Thyroid gland (tissue), 4 donors: ENCODE measurements around the gene LIFR. TPM values are rescaled to one million over a fixed set of nuclear protein-coding genes. Genes with fewer than 3 reads are reported as not detected.

Source experiments
- DNase-seq, 2 donors: peaks; one replicate each; pipeline ENCODE4 v3.0.0-alpha.2; 2019
- H3K27ac ChIP-seq, 3 donors: fragments of 200-600 bp; sonication (generic); 1 replicate in 2 of 3; 2 replicates in 1 of 3; pipeline ENCODE4 v1.5.1; 2016 to 2019; ENCODE audit warnings: mild to moderate bottlenecking in 1 of 3, moderate library complexity in 1 of 3
- H3K27me3 ChIP-seq: fragments of 200-600 bp; sonication (generic); one replicate; pipeline ENCODE4 v1.5.1; 2019
- H3K36me3 ChIP-seq, 2 donors: fragments of 200-600 bp; sonication (generic); one replicate each; pipeline ENCODE4 v1.5.1; 2016 to 2019
- H3K4me1 ChIP-seq, 2 donors: fragments of 200-600 bp; sonication (generic); one replicate each; pipeline ENCODE4 v1.5.1; 2017 to 2019
- H3K4me3 ChIP-seq, 3 donors: fragments of 200-600 bp; sonication (generic); replicated peaks in 1 of 3; 1 replicate in 2 of 3; 2 replicates in 1 of 3; pipeline ENCODE4 v1.5.1; 2016; ENCODE audit warnings: mild to moderate bottlenecking in 1 of 3
- H3K9me3 ChIP-seq: fragments of 200-600 bp; sonication (generic); one replicate; pipeline ENCODE4 v1.5.1; 2017
- POLR2A ChIP-seq, 2 donors: fragments of 450-650 bp; IDR thresholded peaks; one replicate each; pipeline ENCODE4 v1.6.1; 2017; ENCODE audit warnings: antibody characterized with exemption in 2 of 2, mild to moderate bottlenecking in 2 of 2, moderate library complexity in 1 of 2
- WGBS, 2 donors: methylation state at CpG; one replicate each; pipeline ENCODE4 v1.1.5; 2017; 5-methylcytosine and 5-hydroxymethylcytosine counted together
- intact Hi-C: fragments of 100-400 bp; cut with DNase I; formaldehyde crosslinking; loops from one replicate; pipeline ENCODE4 v1.15.1; 2023
- total RNA-seq, 4 donors: library from RNA; depleted of rRNA; stranded (reverse); fragments of >200 nt; gene quantifications; one replicate each; pipeline ENCODE4 v1.2.3, GENCODE V29; 2016
- TF ChIP-seq, protein P1 (sequence below), 6 experiments: fragments of 200-600 bp in 3 of 6; fragments of 450-650 bp in 3 of 6; sonication (generic) in 3 of 6; IDR thresholded peaks; one replicate each; pipeline ENCODE4 v1.5.1; 2016 to 2019; ENCODE audit warnings: antibody characterized with exemption in 6 of 6, mild to moderate bottlenecking in 2 of 6, inconsistent platforms in 1 of 6, moderate library complexity in 1 of 6

LIFR gene
- total RNA-seq, 4 donors from 2014 or later, result 172 to 446 (median 233) TPM

DNA sequence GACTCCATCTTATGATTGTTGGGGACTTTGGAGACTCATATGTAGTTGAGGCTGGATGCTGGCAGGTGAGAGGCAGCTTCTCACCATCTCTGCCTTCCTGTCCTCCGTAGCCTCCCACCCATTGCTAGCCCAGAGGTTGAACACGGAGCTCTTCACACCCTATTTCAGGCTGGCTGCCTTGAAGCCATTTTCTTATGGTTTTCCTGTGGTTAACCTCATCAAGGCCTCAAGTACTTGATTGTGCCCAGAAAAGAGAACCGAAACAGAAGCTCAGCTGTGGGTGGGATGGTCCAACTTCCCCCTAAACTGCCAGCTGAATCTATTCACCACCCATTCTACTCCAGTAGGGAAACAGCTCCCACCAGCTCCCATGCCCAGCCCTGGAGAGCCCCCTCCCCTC, 102.9 kb downstream of the LIFR start:
- WGBS, 2 donors, result 87 to 90% methylated on average over 3 of the region's 3 CpGs
- Histone ChIP-seq H3K36me3 (no peaks in the 10 kb centered on the region), H3K9me3 (no peaks in the 10 kb centered on the region), H3K4me3 (no peak overlapping the region), H3K4me1 (no peaks in the 10 kb centered on the region), H3K27me3 (no peaks in the 10 kb centered on the region), H3K27ac (no peak overlapping the region)
- TF ChIP-seq, protein P1, sequence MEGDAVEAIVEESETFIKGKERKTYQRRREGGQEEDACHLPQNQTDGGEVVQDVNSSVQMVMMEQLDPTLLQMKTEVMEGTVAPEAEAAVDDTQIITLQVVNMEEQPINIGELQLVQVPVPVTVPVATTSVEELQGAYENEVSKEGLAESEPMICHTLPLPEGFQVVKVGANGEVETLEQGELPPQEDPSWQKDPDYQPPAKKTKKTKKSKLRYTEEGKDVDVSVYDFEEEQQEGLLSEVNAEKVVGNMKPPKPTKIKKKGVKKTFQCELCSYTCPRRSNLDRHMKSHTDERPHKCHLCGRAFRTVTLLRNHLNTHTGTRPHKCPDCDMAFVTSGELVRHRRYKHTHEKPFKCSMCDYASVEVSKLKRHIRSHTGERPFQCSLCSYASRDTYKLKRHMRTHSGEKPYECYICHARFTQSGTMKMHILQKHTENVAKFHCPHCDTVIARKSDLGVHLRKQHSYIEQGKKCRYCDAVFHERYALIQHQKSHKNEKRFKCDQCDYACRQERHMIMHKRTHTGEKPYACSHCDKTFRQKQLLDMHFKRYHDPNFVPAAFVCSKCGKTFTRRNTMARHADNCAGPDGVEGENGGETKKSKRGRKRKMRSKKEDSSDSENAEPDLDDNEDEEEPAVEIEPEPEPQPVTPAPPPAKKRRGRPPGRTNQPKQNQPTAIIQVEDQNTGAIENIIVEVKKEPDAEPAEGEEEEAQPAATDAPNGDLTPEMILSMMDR (IDR thresholded peaks at IDR 0.05), result no peak
- no peak for TF ChIP-seq POLR2A (IDR thresholded peaks at IDR 0.05)
- no peak for DNase-seq
- intact Hi-C loops, result no loop called here

DNA sequence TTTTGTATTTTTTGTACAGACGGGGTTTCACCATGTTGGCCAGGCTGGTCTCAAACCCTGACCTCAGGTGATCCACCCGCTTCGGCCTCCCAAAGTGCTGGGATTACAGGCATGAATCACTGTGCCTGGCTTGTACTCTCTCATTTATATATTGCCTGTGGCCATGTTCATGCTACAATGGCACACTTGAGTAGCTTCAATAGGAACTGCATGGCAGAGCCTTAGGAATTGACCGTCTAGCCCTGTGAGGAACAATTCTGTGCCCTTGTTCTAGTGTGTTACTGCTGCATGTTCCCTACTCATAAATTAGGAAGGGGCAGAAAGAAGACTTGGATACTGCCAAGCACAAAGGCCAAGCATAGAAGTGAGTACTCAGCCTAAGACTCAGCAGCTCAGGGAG, 104.2 kb downstream of the LIFR start:
- no peak for TF ChIP-seq POLR2A (IDR thresholded peaks at IDR 0.05)
- H3K36me3 ChIP-seq, result no peaks in the 10 kb centered on the region
- no peaks in the 10 kb centered on the region for H3K27me3 ChIP-seq
- H3K9me3 ChIP-seq, result no peaks in the 10 kb centered on the region
- intact Hi-C loops, result no loop called here
- 93 to 94% methylated on average over 4 of the region's 4 CpGs for WGBS, 2 donors
- no peak for DNase-seq
- no peak overlapping the region for H3K27ac ChIP-seq
- no peaks in the 10 kb centered on the region for H3K4me1 ChIP-seq
- no peak overlapping the region for H3K4me3 ChIP-seq

DNA sequence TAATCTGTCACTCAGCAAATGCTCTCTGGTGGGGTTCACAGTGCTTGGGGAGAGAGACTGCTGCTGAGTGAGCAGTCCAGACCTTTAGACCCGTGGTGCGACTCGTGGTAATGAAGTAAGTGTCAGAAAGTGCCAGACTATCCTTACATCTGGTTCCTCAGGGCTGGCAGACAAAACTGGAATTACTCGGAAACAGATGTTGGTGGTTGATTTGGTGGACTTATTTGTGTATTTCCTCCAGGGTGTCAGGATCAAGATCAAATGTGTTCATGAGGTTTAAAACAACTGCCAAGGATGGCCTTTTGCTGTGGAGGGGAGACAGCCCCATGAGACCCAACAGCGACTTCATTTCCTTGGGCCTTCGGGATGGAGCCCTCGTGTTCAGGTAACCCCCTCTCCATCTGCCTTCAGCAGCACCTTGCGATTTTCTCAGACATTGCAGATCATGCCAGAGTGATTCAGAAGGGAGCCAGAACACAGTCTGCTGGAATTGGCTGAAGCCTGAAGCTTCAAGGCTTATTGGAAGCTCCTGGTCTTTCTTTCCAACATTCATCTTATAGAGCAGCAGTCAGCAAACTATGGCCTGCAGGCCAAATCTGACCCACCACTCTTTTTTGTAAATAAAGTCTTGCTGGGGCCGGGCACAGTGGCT, 105.2 kb downstream of the LIFR start:
- intact Hi-C loops, result no loop called here
- Histone ChIP-seq H3K4me3 (no peak overlapping the region), H3K36me3 (no peaks in the 10 kb centered on the region), H3K27ac (no peak overlapping the region), H3K9me3 (no peaks in the 10 kb centered on the region), H3K4me1 (no peaks in the 10 kb centered on the region), H3K27me3 (no peaks in the 10 kb centered on the region)
- 77 to 83% methylated on average over 9 of the region's 9 CpGs for WGBS, 2 donors
- TF ChIP-seq, protein P1 (IDR thresholded peaks at IDR 0.05), result no peak
- no peak for TF ChIP-seq POLR2A (IDR thresholded peaks at IDR 0.05)
- no peak for DNase-seq

DNA sequence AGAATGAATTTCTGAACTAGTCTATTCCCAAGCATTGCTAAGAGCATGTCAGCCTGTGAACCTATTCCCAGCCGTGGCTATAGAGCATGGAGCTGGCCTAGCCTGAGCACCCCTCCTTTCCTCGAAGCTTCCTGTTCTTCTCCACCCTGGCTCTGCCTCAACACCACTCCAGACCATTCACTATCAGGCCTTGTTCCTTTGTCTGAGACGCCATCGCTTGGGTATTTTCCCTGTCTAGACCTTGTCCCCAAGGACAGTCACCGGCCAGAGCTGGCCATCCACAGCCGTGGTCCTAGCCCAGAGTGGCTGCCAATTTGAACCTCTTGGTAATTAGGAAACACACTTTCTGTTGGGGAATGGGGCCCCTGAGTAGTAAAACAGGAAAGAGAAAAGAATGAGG, 105.8 kb downstream of the LIFR start:
- Histone ChIP-seq H3K27ac (no peak overlapping the region), H3K27me3 (no peaks in the 10 kb centered on the region)
- intact Hi-C loops, result no loop called here

DNA sequence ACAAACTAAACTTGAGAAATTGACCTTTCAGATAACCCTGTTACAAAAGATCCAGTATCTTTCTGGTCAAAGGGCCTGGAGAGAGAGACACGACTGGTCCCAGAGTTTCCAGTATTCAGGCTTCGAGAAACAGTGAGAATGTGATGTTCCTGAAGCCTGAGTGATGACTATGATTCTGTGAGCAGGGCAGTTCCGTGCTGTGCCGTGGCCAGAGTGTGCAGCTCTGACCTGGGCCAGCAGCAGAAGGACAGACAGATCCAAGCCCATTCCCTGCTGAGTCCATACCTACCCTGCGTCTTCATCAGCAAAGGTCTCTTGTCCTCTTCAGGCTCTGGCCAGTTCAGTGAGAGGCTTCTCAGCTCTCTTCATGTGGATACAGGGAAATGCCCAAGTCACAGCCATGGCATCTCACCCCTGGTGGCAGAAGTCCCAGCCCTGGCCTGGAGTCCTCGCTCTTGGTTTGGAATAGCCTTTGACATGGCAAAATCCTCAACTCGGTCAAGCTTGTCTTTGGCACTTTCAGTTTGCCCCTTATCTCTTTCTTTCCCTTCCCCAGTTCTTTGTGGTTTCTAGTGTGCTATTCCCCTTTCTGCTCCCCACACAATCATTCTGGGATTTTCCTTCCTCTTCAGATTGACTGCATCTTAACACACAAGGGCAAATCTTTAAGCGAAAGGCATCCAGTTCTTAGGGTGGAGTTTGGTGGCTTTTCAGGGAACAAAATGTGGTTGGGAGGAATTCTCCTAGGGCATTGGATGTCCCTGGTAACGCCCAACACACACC, 107.7 kb downstream of the LIFR start:
- no peak overlapping the region for H3K27ac ChIP-seq

More for the DNA sequence above, 105.8 kb downstream of the LIFR start:
- Histone ChIP-seq H3K36me3 (no peaks in the 10 kb centered on the region), H3K4me1 (no peaks in the 10 kb centered on the region), H3K4me3 (no peak overlapping the region), H3K9me3 (no peaks in the 10 kb centered on the region)
- 76 to 78% methylated on average over 6 of the region's 6 CpGs for WGBS, 2 donors
- no peak for TF ChIP-seq POLR2A (IDR thresholded peaks at IDR 0.05)
- TF ChIP-seq, protein P1 (IDR thresholded peaks at IDR 0.05), result no peak
- DNase-seq, result no peak

More for the DNA sequence above, 107.7 kb downstream of the LIFR start:
- Histone ChIP-seq H3K27me3 (no peaks in the 10 kb centered on the region), H3K4me1 (peaks cover 0 to 4% of the 10 kb centered on the region in 2 donors), H3K36me3 (no peaks in the 10 kb centered on the region), H3K9me3 (no peaks in the 10 kb centered on the region), H3K4me3 (no peak overlapping the region)
- WGBS, 2 donors, result 76 to 94% methylated on average over 9 of the region's 9 CpGs
- intact Hi-C loops, result loop anchor here (10.0 kb wide), 1 partner anchor 66 kb away; no protein-coding TSS in a partner anchor
- no peak for DNase-seq
- TF ChIP-seq POLR2A (IDR thresholded peaks at IDR 0.05), result no peak
- TF ChIP-seq, protein P1 (IDR thresholded peaks at IDR 0.05), result no peak
